Central memory CD8-positive, alpha-beta T cell (primary cell): ENCODE results near the gene MMS19.

Source experiments
- ATAC-seq: fragments of 150-1000 bp; cut with Tn5 transposase; replicated peaks from 2 replicates; pipeline ENCODE4 v1.10.0; 2022; ENCODE audit warnings: mild to moderate bottlenecking, moderate FRiP score, moderate number of reproducible peaks; ENCODE audit not compliant: poor library complexity, severe bottlenecking; ENCODE audit errors: extremely low read depth
- DNase-seq, 2 donors: peaks; one replicate each; pipeline ENCODE4 v3.0.0; 2021; ENCODE audit warnings: low spot score in 2 of 2
- H3K27ac Mint-ChIP-seq: one replicate; pipeline ENCODE4 v1.8.0; 2022; ENCODE audit warnings: low read depth, mild to moderate bottlenecking, moderate library complexity, mixed read lengths
- H3K27me3 Mint-ChIP-seq: one replicate; pipeline ENCODE4 v1.8.0; 2022; ENCODE audit warnings: mixed read lengths
- H3K36me3 Mint-ChIP-seq: one replicate; pipeline ENCODE4 v1.8.0; 2022; ENCODE audit warnings: mild to moderate bottlenecking, moderate library complexity, mixed read lengths; ENCODE audit not compliant: insufficient read depth
- H3K4me1 Mint-ChIP-seq: one replicate; pipeline ENCODE4 v1.8.0; 2022; ENCODE audit warnings: mixed read lengths
- H3K4me3 Mint-ChIP-seq: one replicate; pipeline ENCODE4 v1.8.0; 2022; ENCODE audit warnings: mild to moderate bottlenecking, moderate library complexity, mixed read lengths
- H3K9me3 Mint-ChIP-seq: one replicate; pipeline ENCODE4 v1.8.0; 2022; ENCODE audit warnings: mixed read lengths

MMS19 gene

DNA sequence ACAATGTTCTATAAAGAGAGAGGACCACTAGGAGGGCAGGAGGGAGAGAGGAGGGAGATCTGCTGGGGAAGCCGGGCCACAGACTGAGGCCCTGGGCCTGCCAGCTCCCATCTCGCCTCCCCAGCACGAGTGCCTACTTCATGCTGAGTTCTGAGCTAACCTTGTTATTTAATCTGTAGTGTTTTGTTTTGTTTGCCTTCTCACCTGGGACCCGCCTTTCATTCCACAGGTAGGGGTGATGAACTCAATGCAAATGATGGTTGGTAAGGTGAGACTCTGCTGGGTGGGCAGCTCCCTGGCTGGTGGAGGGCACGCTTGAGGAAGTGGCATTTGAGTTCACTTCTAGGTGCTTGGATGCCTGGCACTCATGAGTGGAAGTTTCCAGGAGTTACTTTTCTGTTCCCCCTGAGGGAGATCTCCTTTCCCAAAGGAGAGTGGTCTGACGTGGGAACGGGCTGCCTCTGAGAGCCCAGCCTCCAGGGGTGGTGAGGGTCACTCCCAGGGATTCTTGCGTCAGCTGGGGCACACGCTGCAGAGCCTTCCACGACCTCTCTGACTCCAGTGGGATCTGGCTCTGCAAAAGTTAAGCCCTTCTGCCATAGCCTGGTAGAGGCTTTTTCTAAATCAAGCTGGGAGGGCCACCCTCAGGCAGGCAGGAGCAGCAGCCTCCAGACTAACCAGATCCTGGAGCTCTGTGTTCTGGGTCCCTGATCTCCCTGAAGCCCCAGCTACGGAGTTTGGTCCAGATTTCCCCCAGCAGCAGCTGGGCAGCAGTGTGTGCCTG lies 22.9 kb upstream of the MMS19 start:
- Mint-ChIP-seq H3K27ac (no peak overlapping the region), H3K4me1 (peaks cover 5% of the 10 kb centered on the region), H3K36me3 (no peaks in the 10 kb centered on the region), H3K4me3 (no peak overlapping the region), H3K27me3 (peaks cover 65% of the 10 kb centered on the region), H3K9me3 (no peaks in the 10 kb centered on the region)
- no peak for DNase-seq
- no peak for ATAC-seq

DNA sequence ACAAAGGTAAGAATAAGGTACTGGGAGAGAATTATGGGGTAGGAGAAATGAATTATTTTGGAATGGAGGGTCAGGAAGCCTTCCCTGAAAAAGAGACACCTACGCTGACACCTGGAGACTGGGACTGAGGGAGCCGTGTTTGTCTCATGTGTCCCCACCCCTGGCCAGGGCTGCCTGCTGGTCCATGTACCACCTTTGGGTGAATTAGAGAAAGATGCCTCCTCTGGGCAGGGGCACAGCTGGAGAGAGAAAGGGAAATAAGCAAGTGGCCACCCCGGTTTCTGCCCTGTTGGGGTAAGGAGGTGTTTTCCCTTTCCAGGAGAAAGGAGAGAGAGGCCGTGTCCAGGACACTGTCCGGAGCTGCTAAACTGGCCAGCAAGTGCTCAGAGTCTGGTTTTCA lies 22.3 kb upstream of the MMS19 start:
- peaks cover 5% of the 10 kb centered on the region for H3K4me1 Mint-ChIP-seq
- no peak overlapping the region for H3K27ac Mint-ChIP-seq
- DNase-seq (no peak), ATAC-seq (no peak)
- H3K9me3 Mint-ChIP-seq = no peaks in the 10 kb centered on the region
- peaks cover 69% of the 10 kb centered on the region for H3K27me3 Mint-ChIP-seq
- no peaks in the 10 kb centered on the region for H3K36me3 Mint-ChIP-seq
- no peak overlapping the region for H3K4me3 Mint-ChIP-seq

DNA sequence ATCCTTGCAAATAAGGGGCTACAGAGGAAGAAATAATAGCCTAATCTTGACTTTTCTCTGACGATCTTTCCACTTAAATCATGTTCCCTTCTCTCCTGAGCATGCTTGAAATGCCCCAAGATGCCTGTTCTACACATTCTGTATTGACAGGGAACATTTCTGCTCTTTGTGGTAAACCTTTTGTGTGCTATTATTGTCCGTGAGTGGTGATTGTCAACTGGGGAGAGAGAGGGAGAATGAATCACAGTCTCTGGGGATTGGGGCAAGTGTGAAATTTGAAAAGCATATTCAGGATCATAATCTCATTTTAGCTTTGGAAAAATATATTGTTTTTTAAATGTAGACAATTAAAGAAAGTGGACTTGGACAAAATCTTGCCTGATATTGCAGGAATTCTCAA lies 21.1 kb upstream of the MMS19 start:
- Mint-ChIP-seq H3K4me1 (peaks cover 5% of the 10 kb centered on the region), H3K9me3 (no peaks in the 10 kb centered on the region), H3K4me3 (no peak overlapping the region), H3K27me3 (peaks cover 69% of the 10 kb centered on the region), H3K36me3 (no peaks in the 10 kb centered on the region), H3K27ac (no peak overlapping the region)
- DNase-seq (no peak), ATAC-seq (no peak)

- Mint-ChIP-seq H3K36me3 (no peaks in the 10 kb centered on the region), H3K27ac (no peak overlapping the region), H3K27me3 (peaks cover 63% of the 10 kb centered on the region), H3K4me1 (peaks cover 5% of the 10 kb centered on the region), H3K4me3 (no peak overlapping the region), H3K9me3 (no peaks in the 10 kb centered on the region)
- no peak for DNase-seq
- ATAC-seq = no peak
These were observed 20.2 kb upstream of the MMS19 start for GRCh38 chr10:97518301-97519043.

DNA sequence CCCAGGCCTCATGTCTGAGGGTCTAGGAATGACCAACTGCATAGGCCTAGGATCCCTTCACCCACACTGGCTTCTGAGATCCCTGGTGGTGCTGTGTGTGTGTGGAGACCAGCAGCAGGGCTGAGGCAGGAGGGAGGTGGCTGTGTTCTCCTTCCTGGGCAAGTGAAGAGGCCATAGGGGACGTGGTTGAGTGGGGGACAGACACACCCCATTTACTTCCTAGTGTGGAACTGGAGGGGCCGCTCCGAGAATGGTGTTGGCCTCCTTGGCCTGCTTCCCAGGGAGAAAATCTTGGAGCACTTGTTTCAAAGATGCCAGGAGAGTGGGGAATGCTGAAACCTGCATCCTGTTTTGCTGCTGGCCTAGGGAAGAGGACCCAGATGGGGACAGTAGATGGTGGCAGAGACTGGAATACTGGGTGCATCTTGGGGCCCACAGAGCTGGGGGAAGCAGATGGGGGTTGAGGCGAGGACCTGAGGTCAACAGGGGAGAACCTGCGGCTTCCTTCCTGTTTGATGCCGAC lies 19.6 kb upstream of the MMS19 start:
- H3K36me3 Mint-ChIP-seq = no peaks in the 10 kb centered on the region
- no peak for DNase-seq
- H3K4me3 Mint-ChIP-seq = no peak overlapping the region
- peaks cover 56% of the 10 kb centered on the region for H3K27me3 Mint-ChIP-seq
- no peak for ATAC-seq
- peaks cover 5% of the 10 kb centered on the region for H3K4me1 Mint-ChIP-seq
- no peak overlapping the region for H3K27ac Mint-ChIP-seq
- H3K9me3 Mint-ChIP-seq = no peaks in the 10 kb centered on the region

- peaks cover 50% of the 10 kb centered on the region for H3K27me3 Mint-ChIP-seq
- DNase-seq (no peak), ATAC-seq (no peak)
- no peak overlapping the region for H3K4me3 Mint-ChIP-seq
- no peak overlapping the region for H3K27ac Mint-ChIP-seq
- no peaks in the 10 kb centered on the region for H3K9me3 Mint-ChIP-seq
- H3K4me1 Mint-ChIP-seq = peaks cover 5% of the 10 kb centered on the region
- H3K36me3 Mint-ChIP-seq = no peaks in the 10 kb centered on the region
These were observed 19.0 kb upstream of the MMS19 start for GRCh38 chr10:97517096-97517750.

DNA sequence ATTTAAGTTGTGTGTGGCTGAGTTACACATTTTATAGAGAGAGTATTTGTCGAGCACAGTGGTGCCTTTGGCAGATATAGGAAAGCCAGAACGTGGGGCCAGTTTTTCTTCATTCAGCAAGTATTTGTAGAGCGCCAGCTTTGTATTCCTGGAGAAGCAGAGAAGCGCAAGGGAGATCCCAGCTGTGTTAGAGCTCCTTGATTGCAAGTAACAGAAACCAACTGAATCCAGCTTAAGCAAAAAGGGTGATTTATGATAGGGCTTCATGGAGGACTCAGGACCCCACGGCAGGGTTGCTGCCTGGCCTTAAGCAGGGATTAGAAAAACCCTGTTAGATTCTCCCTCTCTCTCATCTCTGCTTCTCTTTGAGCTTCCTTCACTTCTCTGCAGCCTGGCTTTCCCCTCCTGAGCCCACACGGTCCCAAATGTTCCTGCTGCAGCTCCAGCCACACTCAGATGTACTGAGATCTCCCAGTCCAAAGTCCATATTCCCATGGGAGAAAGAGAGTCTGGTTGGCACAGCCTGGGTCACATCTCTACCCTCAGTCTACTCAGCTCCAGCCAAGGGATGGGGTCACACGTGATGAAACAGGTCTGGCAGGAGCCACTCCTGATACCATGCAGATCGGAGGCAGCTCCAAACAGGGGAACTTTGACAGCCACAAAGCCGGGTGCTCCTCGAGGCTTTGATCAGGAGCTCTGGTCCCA lies 17.2 kb upstream of the MMS19 start:
- Mint-ChIP-seq H3K36me3 (no peaks in the 10 kb centered on the region), H3K4me1 (peaks cover 5% of the 10 kb centered on the region), H3K9me3 (no peaks in the 10 kb centered on the region), H3K27ac (no peak overlapping the region), H3K4me3 (no peak overlapping the region), H3K27me3 (peaks cover 42% of the 10 kb centered on the region)
- ATAC-seq = no peak
- DNase-seq = no peak

DNA sequence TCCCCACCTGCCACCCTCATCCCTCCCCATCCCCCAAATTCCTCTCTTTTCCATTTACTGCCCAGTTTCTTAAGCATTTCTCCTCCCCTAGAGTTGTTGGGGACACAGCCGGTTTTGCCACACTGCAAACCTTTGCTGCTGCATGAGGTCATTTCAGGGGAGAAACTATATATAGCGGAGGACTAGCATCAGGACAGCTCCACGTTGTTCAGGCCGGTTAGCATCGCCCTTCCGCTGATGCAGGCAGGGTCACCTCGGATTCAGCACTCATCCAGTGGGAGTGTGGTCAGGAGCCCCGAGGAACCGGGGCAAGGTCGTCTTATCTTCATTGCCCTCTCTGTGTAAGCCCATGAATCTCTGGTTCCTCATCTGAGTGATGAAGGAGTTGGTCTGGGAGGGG lies 16.1 kb upstream of the MMS19 start:
- DNase-seq = no peak
- peaks cover 5% of the 10 kb centered on the region for H3K4me1 Mint-ChIP-seq
- no peaks in the 10 kb centered on the region for H3K36me3 Mint-ChIP-seq
- H3K4me3 Mint-ChIP-seq = no peak overlapping the region
- no peaks in the 10 kb centered on the region for H3K9me3 Mint-ChIP-seq
- H3K27me3 Mint-ChIP-seq = peaks cover 38% of the 10 kb centered on the region
- no peak overlapping the region for H3K27ac Mint-ChIP-seq
- no peak for ATAC-seq

DNA sequence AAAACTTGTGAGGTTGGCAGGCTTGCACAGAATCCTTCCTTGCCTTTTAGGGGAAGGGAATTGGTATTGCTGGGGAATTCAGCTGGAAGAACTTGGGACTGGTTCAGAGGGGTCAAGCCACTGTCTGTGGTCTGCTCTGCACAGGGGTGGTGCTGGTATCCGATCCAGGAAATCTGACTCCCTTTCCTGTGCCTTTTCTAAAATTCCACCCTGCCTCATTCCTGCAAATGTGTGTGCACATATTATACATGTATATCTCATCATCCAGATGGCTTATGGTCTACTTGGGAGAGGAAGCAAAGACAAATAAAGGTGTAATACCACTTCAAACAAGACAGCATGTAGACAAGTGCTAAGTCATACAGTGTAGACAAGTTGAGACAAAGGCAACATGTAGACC lies 14.8 kb upstream of the MMS19 start:
- Mint-ChIP-seq H3K4me1 (peaks cover 5% of the 10 kb centered on the region), H3K27me3 (peaks cover 31% of the 10 kb centered on the region), H3K4me3 (no peak overlapping the region), H3K27ac (no peak overlapping the region), H3K9me3 (no peaks in the 10 kb centered on the region), H3K36me3 (no peaks in the 10 kb centered on the region)
- DNase-seq = no peak
- ATAC-seq = no peak

DNA sequence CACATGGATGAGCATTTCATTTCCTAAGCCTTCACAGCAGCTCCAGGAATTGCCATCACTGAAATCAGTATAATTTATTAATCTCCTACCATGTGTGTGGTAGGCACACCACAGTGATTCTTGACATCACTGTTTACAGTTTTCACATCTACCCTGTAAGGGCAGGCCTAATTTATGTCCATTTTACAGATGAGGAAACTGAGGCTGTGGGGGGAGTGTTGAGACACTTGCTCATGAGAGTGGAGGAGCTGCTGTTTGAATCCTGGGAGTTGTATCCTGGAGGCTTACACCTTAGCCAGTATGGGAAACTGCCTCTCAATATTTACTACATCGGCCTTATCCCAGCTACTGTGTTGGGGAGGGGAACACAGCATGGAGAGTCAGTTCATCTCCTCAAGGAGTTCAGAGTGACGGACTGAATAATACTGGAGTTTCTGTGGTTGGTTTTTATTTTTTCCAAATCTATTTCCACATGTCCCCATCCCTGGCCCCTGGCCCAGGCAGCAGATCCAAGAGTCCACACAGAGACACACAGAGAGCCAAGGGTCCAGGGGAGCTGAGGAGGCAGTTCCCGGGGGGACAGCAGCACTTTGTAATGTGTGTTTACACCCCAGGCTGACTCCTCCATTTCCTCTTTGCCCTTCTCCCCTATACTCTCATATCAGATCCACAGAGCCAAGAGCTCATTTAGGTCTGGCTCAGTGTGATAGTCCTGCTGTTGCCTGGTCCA lies 13.7 kb upstream of the MMS19 start:
- Mint-ChIP-seq H3K9me3 (no peaks in the 10 kb centered on the region), H3K36me3 (no peaks in the 10 kb centered on the region), H3K27me3 (peaks cover 24% of the 10 kb centered on the region), H3K4me1 (peaks cover 1% of the 10 kb centered on the region), H3K4me3 (no peak overlapping the region), H3K27ac (no peak overlapping the region)
- DNase-seq = no peak
- no peak for ATAC-seq

DNA sequence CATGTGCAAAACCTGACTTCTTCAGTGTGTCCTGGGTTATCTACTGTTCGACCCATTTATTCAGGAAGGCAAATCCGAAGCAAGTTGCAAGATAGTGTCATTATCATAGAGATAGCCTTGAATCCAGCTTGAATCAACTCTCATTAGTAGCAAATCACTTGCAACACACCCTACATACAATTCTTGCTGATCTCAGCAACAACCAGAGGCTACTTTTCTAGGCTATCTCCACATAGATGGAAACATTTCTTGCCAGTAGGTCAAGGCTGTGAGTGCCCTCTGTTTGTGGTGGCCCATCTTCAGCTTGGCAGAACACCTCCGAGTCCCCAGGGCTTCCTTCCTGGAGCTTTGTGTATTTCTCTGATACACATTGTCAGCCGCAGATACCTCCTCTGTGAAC lies 12.5 kb upstream of the MMS19 start:
- Mint-ChIP-seq H3K27me3 (peaks cover 16% of the 10 kb centered on the region), H3K36me3 (no peaks in the 10 kb centered on the region), H3K4me1 (no peaks in the 10 kb centered on the region), H3K27ac (no peak overlapping the region), H3K9me3 (no peaks in the 10 kb centered on the region), H3K4me3 (no peak overlapping the region)
- no peak for ATAC-seq
- DNase-seq = no peak
